Upper lobe of left lung (tissue), 4 donors: ENCODE data around the gene TMPRSS5.

Experiments used
- CTCF ChIP-seq, 6 experiments: fragments of 450-650 bp in 4 of 6; fragments of 200-600 bp in 2 of 6; sonication (generic) in 2 of 6; IDR thresholded peaks; one replicate each; pipeline ENCODE4 v1.5.1; 2016 to 2019; ENCODE audit warnings: antibody characterized with exemption in 6 of 6
- EP300 ChIP-seq, 4 donors: sonication (generic); formaldehyde crosslinking; IDR thresholded peaks; one replicate each; pipeline ENCODE4 v1.5.1; 2017; ENCODE audit warnings: antibody characterized with exemption in 4 of 4, control low read depth in 2 of 4
- POLR2A ChIP-seq, 4 donors: fragments of 450-650 bp; IDR thresholded peaks; one replicate each; pipeline ENCODE4 v1.5.1; 2016 to 2017; ENCODE audit warnings: antibody characterized with exemption in 4 of 4, mild to moderate bottlenecking in 2 of 4
- POLR2AphosphoS5 ChIP-seq, 2 donors: sonication (generic); formaldehyde crosslinking; IDR thresholded peaks; one replicate each; pipeline ENCODE4 v1.5.1; 2017; ENCODE audit warnings: antibody characterized with exemption in 2 of 2

- TF ChIP-seq EP300 (IDR thresholded peaks at IDR 0.05) (no peak), CTCF (IDR thresholded peaks at IDR 0.05) (no peak), POLR2A (IDR thresholded peaks at IDR 0.05) (no peak), POLR2AphosphoS5 (IDR thresholded peaks at IDR 0.05) (no peak)
Observed at GRCh38 chr11:113673550-113674396, 32.3 kb downstream of the TMPRSS5 start.
